Mucosa of descending colon (tissue), 3 donors: ENCODE measurements around the gene NUCKS1. TPM values are rescaled to one million over a fixed set of nuclear protein-coding genes. Genes with fewer than 3 reads are reported as not detected.
"Not testable (repeated sequence)": the region's sequence is repeated elsewhere in the genome, so short reads cannot be mapped to it uniquely, and the experiment has no call there.

Source experiments
- ATAC-seq: fragments of 200-7000 bp; cut with Tn5 transposase; one replicate; pipeline ENCODE4 v1.9.1; 2020; ENCODE audit warnings: mild to moderate bottlenecking, moderate library complexity
- DNase-seq, 3 donors: peaks; one replicate each; pipeline ENCODE4 v3.0.0-alpha.2; 2020
- H3K36me3 ChIP-seq: fragments of 200-600 bp; one replicate; pipeline ENCODE4 v1.8.0; 2021; ENCODE audit warnings: low read depth, mild to moderate bottlenecking
- H3K4me1 ChIP-seq: fragments of 200-600 bp; one replicate; pipeline ENCODE4 v1.8.0; 2021; ENCODE audit warnings: low read depth, mild to moderate bottlenecking
- H3K4me3 ChIP-seq: fragments of 200-600 bp; one replicate; pipeline ENCODE4 v1.8.0; 2021; ENCODE audit warnings: mild to moderate bottlenecking
- H3K9me3 ChIP-seq: fragments of 200-600 bp; one replicate; pipeline ENCODE4 v1.8.0; 2021; ENCODE audit warnings: mild to moderate bottlenecking
- intact Hi-C, 2 donors: fragments of 100-400 bp; cut with DNase I in 1 of 2; cut with micrococcal nuclease in 1 of 2; formaldehyde crosslinking; loops; one replicate each; pipeline versions ENCODE4 v1.11.0 to v1.11.1; 2022; cut with DNase I, micrococcal nuclease
- total RNA-seq, 3 donors: library from RNA; stranded (reverse); fragmentation: NEBNext Ultra II Directional in 2 of 3; extraction: Animal tissue kit (Norgen Biotek cat#: 25700) in 2 of 3; gene quantifications; one replicate each; pipeline versions ENCODE4 v1.2.1 to v1.2.4, GENCODE V29; 2021 to 2023
- TF ChIP-seq, protein P1 (sequence below): fragments of 200-600 bp; IDR thresholded peaks from one replicate; pipeline ENCODE4 v1.8.0; 2022; ENCODE audit warnings: antibody characterized with exemption, mild to moderate bottlenecking
- donor health status: DM: no; HTN: no; CAD: no; lungs with moderate emphysema.
- donor health status: DM: no; HTN: no; CAD: no.
- donor health status: DM: no; HTN: yes; CAD: no.

Gene NUCKS1
- total RNA-seq, 3 donors from 2014 or later = 52.7 to 140 (median 103) TPM

DNA sequence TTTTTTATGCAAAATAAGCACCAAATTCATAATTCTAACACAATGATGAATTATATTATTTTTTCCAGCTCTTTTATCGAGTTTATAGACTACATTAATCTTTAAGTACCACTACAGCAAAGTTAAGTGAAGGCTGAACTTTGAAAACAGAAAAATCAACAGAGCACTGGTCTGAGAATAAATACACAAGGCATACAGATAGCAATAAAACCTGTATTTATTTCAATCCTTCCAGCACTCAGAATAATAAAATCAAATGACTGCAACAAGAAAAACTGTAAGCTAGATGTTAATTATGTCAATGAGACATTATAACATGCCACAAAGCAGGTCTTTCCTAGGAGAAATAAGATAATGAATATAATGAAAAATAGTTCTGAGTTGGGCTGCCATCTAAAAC lies 24.5 kb downstream of the NUCKS1 start:
- Histone ChIP-seq H3K9me3 (no peaks in the 10 kb centered on the region), H3K36me3 (no peaks in the 10 kb centered on the region), H3K4me3 (no peak overlapping the region), H3K4me1 (no peaks in the 10 kb centered on the region)
- DNase-seq (no peak), ATAC-seq (no peak)
- TF ChIP-seq, protein P1, sequence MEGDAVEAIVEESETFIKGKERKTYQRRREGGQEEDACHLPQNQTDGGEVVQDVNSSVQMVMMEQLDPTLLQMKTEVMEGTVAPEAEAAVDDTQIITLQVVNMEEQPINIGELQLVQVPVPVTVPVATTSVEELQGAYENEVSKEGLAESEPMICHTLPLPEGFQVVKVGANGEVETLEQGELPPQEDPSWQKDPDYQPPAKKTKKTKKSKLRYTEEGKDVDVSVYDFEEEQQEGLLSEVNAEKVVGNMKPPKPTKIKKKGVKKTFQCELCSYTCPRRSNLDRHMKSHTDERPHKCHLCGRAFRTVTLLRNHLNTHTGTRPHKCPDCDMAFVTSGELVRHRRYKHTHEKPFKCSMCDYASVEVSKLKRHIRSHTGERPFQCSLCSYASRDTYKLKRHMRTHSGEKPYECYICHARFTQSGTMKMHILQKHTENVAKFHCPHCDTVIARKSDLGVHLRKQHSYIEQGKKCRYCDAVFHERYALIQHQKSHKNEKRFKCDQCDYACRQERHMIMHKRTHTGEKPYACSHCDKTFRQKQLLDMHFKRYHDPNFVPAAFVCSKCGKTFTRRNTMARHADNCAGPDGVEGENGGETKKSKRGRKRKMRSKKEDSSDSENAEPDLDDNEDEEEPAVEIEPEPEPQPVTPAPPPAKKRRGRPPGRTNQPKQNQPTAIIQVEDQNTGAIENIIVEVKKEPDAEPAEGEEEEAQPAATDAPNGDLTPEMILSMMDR = no peak
- intact Hi-C loops = no loop called here

DNA sequence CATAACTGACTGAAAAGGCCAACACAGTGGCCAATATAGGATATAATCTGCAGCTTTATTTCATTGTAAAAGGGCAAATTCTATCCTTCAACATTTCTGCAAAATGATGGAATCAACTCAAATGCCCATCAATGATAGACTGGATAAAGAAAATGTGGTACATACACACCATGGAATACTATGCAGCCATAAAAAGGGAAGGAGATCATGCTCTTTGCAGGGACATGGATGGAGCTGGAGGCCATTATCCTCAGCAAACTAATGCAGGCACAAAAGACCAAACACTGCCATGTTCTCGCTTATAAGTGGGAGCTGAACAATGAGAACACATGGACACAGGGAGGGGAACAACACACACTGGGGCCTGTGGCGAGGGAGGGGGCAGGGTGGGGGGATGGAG lies 29.2 kb downstream of the NUCKS1 start:
- H3K36me3 ChIP-seq, DNase-seq, H3K4me3 ChIP-seq, H3K4me1 ChIP-seq, intact Hi-C loops, H3K9me3 ChIP-seq, ATAC-seq: not testable (repeated sequence)

DNA sequence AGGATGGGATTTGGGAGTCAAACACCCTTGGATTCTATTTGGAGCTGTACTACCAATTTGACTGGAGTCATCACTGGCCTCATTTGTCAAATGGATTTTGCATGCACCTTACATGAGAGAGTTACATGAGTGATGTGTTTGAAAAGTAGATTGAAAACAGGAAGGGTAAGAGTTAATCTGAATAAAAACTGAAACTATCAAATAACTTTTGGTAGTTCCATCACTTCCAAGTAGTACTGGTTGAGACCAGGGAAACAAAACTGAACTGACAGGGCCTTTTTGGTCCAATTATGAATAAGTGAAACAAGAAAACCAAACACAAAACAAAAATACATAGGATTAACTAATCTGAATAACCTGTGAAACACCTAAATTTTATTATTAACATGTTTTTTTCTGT lies 30.2 kb downstream of the NUCKS1 start:
- TF ChIP-seq, protein P1 = no peak
- peaks cover 7% of the 10 kb centered on the region for H3K4me1 ChIP-seq
- H3K4me3 ChIP-seq = no peak overlapping the region
- H3K9me3 ChIP-seq = no peaks in the 10 kb centered on the region
- no peak for DNase-seq
- intact Hi-C loops = no loop called here
- no peaks in the 10 kb centered on the region for H3K36me3 ChIP-seq
- no peak for ATAC-seq

DNA sequence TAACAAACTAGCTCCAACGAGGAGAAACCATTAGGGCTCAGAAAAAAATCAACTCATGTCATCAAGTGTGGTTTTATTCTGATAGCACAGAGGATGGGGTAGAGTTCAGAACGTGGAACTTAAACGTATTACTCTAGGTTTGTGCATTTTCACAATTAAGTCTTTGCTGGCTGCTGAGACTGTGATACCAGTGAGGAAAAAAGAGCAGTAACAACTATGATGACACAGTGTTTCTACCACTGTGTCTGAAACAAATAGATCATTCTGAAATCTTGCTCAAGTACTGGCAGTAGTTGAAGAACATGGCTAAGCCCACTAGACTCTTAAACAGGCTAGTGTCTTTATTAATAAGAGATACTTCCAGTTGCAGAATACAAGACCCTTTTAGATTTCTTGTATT lies 31.0 kb downstream of the NUCKS1 start:
- TF ChIP-seq, protein P1 = no peak
- DNase-seq (no peak), ATAC-seq (no peak)
- H3K4me1 ChIP-seq = peaks cover 7% of the 10 kb centered on the region
- H3K4me3 ChIP-seq = no peak overlapping the region
- no peaks in the 10 kb centered on the region for H3K9me3 ChIP-seq
- H3K36me3 ChIP-seq = no peaks in the 10 kb centered on the region
- intact Hi-C loops = no loop called here

DNA sequence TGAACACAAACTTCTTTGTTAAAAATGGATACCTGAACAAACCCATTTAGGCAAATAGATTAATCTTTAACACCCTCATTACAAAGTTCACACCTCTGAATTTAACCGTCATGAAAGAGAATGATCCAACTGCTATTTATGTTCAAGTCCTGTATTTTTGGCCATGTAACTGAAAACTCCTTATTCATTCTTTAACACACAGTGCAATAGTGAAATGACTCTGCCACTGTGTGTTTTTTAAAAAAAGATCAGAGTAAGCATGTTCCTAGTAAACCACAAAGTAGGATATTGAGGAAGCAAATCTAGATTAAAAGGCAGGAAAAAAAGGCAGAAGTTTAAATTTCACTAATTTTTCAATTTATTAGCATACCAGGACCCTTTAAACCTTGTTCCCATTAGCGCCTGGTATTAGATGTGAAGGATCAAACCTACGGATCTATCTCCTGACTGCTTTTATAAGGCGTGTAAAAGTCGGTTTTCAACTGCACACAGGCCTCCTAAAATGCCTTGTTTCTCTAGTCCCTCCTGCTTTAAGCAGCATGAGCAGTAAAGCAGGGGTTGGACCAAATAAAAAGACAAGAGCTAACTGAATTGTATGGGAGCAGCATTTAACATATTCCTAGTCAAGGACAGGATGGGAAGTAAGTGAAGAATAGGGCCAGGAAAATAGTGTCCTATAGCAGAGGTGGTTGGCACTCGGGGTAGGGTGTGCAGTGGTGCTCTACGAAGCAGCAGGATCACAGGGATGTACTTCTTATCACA lies 33.4 kb downstream of the NUCKS1 start:
- Histone ChIP-seq H3K36me3 (no peaks in the 10 kb centered on the region), H3K4me1 (peaks cover 7% of the 10 kb centered on the region), H3K9me3 (no peaks in the 10 kb centered on the region), H3K4me3 (no peak overlapping the region)
- TF ChIP-seq, protein P1 = no peak
- DNase-seq (no peak), ATAC-seq (peak; percentile 78)
- intact Hi-C loops = no loop called here

DNA sequence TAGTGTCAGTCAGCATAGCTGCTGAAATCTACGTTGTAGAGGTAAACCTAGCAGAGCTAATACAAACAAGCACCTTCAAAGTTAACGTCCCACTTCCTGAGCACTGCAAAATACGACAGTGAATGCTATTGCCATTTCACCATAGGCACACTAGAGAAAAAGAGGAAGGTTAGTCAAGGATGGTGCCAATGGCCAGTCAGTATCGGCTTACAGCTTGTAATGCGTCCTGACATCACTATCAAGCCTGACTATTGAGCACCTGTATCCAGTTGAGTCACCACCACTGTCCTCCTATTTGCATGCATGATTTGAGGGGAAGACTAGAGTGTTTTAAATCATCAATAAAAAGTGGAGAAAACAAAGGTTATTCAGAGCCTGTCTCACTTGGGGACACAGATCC lies 34.4 kb downstream of the NUCKS1 start:
- TF ChIP-seq, protein P1 = no peak
- H3K4me3 ChIP-seq = no peak overlapping the region
- DNase-seq (no peak), ATAC-seq (peak; percentile 32)
- intact Hi-C loops = no loop called here
- H3K9me3 ChIP-seq = no peaks in the 10 kb centered on the region
- no peaks in the 10 kb centered on the region for H3K36me3 ChIP-seq
- H3K4me1 ChIP-seq = peaks cover 7% of the 10 kb centered on the region
